Mesothelial cell of epicardium (in vitro differentiated cells): Measurements from ENCODE around the gene TNN. TPM values are rescaled to one million over a fixed set of nuclear protein-coding genes. Genes with fewer than 3 reads are reported as not detected.

Experiments used
- DNase-seq, 2 experiments: peaks; one replicate each; pipeline ENCODE4 v3.0.0; 2021; ENCODE audit warnings: low spot score in 2 of 2; ENCODE audit not compliant: unreplicated experiment in 2 of 2
- H3K27ac Mint-ChIP-seq: 2 replicates; pipeline ENCODE4 v1.8.0; 2021; ENCODE audit warnings: mixed read lengths
- H3K27me3 Mint-ChIP-seq: 2 replicates; pipeline ENCODE4 v1.8.0; 2021; ENCODE audit warnings: low read depth, mixed read lengths
- H3K36me3 Mint-ChIP-seq: 2 replicates; pipeline ENCODE4 v1.8.0; 2021; ENCODE audit warnings: mixed read lengths
- H3K4me1 Mint-ChIP-seq: 2 replicates; pipeline ENCODE4 v1.8.0; 2021; ENCODE audit warnings: mixed read lengths
- H3K4me3 Mint-ChIP-seq: 2 replicates; pipeline ENCODE4 v1.8.0; 2021; ENCODE audit warnings: mild to moderate bottlenecking, moderate library complexity, mixed read lengths
- H3K9me3 Mint-ChIP-seq: 2 replicates; pipeline ENCODE4 v1.8.0; 2021; ENCODE audit warnings: mixed read lengths
- total RNA-seq: library from RNA; stranded (reverse); gene quantifications from 3 replicates; pipeline ENCODE4 v1.2.1, GENCODE V29; 2021
- TF ChIP-seq, protein P1 (sequence below): fragments of 200-600 bp; sonication (generic); IDR thresholded peaks from one replicate; pipeline ENCODE4 v1.5.0; 2021; ENCODE audit warnings: antibody characterized with exemption; ENCODE audit not compliant: unreplicated experiment

TNN gene
- total RNA-seq, 1 donor from 2014 or later, result 2.0 TPM

GRCh38 chr1:175078629-175079028, 11.0 kb downstream of the TNN start:
- Mint-ChIP-seq H3K36me3 (no peaks in the 10 kb centered on the region), H3K27me3 (peaks cover 15% of the 10 kb centered on the region), H3K27ac (no peak overlapping the region), H3K4me3 (no peak overlapping the region), H3K4me1 (peaks cover 9% of the 10 kb centered on the region), H3K9me3 (no peaks in the 10 kb centered on the region)
- no peak for DNase-seq
- TF ChIP-seq, protein P1, sequence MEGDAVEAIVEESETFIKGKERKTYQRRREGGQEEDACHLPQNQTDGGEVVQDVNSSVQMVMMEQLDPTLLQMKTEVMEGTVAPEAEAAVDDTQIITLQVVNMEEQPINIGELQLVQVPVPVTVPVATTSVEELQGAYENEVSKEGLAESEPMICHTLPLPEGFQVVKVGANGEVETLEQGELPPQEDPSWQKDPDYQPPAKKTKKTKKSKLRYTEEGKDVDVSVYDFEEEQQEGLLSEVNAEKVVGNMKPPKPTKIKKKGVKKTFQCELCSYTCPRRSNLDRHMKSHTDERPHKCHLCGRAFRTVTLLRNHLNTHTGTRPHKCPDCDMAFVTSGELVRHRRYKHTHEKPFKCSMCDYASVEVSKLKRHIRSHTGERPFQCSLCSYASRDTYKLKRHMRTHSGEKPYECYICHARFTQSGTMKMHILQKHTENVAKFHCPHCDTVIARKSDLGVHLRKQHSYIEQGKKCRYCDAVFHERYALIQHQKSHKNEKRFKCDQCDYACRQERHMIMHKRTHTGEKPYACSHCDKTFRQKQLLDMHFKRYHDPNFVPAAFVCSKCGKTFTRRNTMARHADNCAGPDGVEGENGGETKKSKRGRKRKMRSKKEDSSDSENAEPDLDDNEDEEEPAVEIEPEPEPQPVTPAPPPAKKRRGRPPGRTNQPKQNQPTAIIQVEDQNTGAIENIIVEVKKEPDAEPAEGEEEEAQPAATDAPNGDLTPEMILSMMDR, result no peak

- Mint-ChIP-seq H3K36me3 (no peaks in the 10 kb centered on the region), H3K4me3 (no peak overlapping the region), H3K27me3 (peaks cover 17% of the 10 kb centered on the region), H3K4me1 (peaks cover 9% of the 10 kb centered on the region), H3K27ac (no peak overlapping the region), H3K9me3 (no peaks in the 10 kb centered on the region)
- no peak for DNase-seq
- TF ChIP-seq, protein P1, result no peak
Measured at GRCh38 chr1:175079338-175079737, 11.7 kb downstream of the TNN start.

GRCh38 chr1:175080030-175080429, 12.4 kb downstream of the TNN start:
- Mint-ChIP-seq H3K9me3 (no peaks in the 10 kb centered on the region), H3K4me3 (no peak overlapping the region), H3K27ac (no peak overlapping the region), H3K36me3 (no peaks in the 10 kb centered on the region), H3K27me3 (peaks cover 15% of the 10 kb centered on the region), H3K4me1 (peaks cover 9% of the 10 kb centered on the region)
- DNase-seq, result no peak
- TF ChIP-seq, protein P1, result no peak

GRCh38 chr1:175081983-175082382, 14.3 kb downstream of the TNN start:
- Mint-ChIP-seq H3K36me3 (no peaks in the 10 kb centered on the region), H3K27me3 (peaks cover 20% of the 10 kb centered on the region), H3K9me3 (no peaks in the 10 kb centered on the region), H3K4me1 (no peaks in the 10 kb centered on the region), H3K27ac (no peak overlapping the region), H3K4me3 (no peak overlapping the region)
- TF ChIP-seq, protein P1, result no peak
- DNase-seq, result no peak

DNA sequence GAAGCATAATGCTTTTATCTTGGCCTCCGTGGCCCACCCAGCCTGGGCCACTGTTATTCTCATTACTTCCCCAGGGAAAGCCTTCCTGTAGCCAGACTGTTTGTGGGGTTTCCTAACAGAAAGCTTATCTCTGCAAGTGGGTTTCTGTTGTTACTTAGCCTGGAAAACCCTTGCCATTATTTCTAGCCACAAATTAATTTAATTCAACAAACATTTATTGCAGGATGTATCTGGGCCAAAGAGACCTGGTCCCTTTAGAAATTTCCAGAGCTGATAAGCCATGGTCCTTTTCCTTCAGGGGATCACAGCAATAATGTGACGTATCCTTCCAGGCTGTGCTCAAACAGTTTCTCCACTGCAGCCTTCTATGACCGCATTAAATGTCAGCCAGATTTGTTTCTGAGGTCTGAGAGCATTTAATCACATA, 20.9 kb downstream of the TNN start:
- Mint-ChIP-seq H3K4me1 (peaks cover 7% of the 10 kb centered on the region), H3K4me3 (no peak overlapping the region), H3K27ac (peak overlapping the region; percentile 45), H3K36me3 (no peaks in the 10 kb centered on the region), H3K27me3 (peaks cover 7% of the 10 kb centered on the region), H3K9me3 (no peaks in the 10 kb centered on the region)
- TF ChIP-seq, protein P1, result no peak
- no peak for DNase-seq

DNA sequence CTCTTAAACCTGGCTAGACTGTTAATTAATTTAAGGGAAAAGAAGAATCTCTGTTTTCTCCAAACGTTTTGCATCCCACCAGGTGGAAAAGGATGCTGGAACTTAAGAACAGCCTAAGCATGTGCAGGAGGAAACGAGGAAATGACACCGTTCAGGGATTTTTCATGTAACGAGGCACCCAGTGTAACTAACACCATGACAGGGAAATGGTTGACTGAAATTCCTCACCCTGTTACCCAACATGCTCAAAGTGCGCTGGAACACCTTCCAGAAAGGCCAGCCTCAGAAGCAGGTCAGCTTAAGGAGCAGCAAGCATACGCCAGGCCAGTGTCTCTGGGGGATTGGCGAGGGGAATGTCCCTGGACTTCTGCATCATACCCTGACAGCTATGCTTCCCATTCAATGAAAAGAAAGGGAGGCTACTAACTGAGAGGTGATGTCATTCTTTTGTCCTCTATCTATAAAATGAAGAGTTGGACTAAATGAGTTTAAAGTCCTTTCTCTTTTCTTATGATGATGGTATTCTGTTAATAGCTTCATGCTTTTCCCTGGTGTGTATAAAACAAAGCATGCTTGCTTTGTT, 21.6 kb downstream of the TNN start:
- H3K4me1 Mint-ChIP-seq, result peaks cover 7% of the 10 kb centered on the region
- H3K9me3 Mint-ChIP-seq, result no peaks in the 10 kb centered on the region
- H3K4me3 Mint-ChIP-seq, result no peak overlapping the region
- H3K27me3 Mint-ChIP-seq, result peaks cover 5% of the 10 kb centered on the region
- no peak overlapping the region for H3K27ac Mint-ChIP-seq
- no peak for DNase-seq
- H3K36me3 Mint-ChIP-seq, result no peaks in the 10 kb centered on the region
- TF ChIP-seq, protein P1, result no peak
